ENCODE data around the gene IFNA5. TPM values are rescaled to one million over a fixed set of nuclear protein-coding genes. Genes with fewer than 3 reads are reported as not detected.

The IFNA5 gene
- total RNA-seq, 1 donor from 2014 or later = not detected

- Histone ChIP-seq H3K4me2 (ENCODE audit: low read length) (no peak overlapping the region), H3K9me3 (ENCODE audit: insufficient read depth, low read depth, low read length) (no peaks in the 10 kb centered on the region), H3K36me3 (ENCODE audit: insufficient read depth, low read length) (no peaks in the 10 kb centered on the region), H3K27me3 (ENCODE audit: insufficient read depth, low read length) (peaks cover 18% of the 10 kb centered on the region), H3K4me3 (ENCODE audit: insufficient read depth, low read depth, low read length) (no peak overlapping the region), H3K9ac (ENCODE audit: low read length) (no peak overlapping the region), H4K20me1 (ENCODE audit: insufficient read depth, low read length) (no peaks in the 10 kb centered on the region), H3K27ac (ENCODE audit: low read depth, low read length) (no peak overlapping the region), H3K79me2 (ENCODE audit: insufficient read depth, low read length) (no peaks in the 10 kb centered on the region), H2AFZ (ENCODE audit: low read depth, low read length) (no peak overlapping the region), H3K4me1 (ENCODE audit: insufficient read depth, low read length) (no peaks in the 10 kb centered on the region)
- FAIRE-seq (no peak), DNase-seq (ENCODE audit: low read depth) (no peak)
- Mint-ChIP-seq H3K27ac (ENCODE audit: unreplicated experiment) (no peak overlapping the region), H3K9me3 (ENCODE audit: unreplicated experiment) (peaks cover 7% of the 10 kb centered on the region), H3K27me3 (ENCODE audit: low read depth, unreplicated experiment) (peaks cover 46% of the 10 kb centered on the region), H3K4me1 (ENCODE audit: low read depth, unreplicated experiment) (no peaks in the 10 kb centered on the region), H3K4me3 (ENCODE audit: unreplicated experiment) (no peak overlapping the region), H3K36me3 (ENCODE audit: low read depth, unreplicated experiment) (no peaks in the 10 kb centered on the region)
- TF ChIP-seq, protein P1, sequence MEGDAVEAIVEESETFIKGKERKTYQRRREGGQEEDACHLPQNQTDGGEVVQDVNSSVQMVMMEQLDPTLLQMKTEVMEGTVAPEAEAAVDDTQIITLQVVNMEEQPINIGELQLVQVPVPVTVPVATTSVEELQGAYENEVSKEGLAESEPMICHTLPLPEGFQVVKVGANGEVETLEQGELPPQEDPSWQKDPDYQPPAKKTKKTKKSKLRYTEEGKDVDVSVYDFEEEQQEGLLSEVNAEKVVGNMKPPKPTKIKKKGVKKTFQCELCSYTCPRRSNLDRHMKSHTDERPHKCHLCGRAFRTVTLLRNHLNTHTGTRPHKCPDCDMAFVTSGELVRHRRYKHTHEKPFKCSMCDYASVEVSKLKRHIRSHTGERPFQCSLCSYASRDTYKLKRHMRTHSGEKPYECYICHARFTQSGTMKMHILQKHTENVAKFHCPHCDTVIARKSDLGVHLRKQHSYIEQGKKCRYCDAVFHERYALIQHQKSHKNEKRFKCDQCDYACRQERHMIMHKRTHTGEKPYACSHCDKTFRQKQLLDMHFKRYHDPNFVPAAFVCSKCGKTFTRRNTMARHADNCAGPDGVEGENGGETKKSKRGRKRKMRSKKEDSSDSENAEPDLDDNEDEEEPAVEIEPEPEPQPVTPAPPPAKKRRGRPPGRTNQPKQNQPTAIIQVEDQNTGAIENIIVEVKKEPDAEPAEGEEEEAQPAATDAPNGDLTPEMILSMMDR (IDR thresholded peaks at IDR 0.05; ENCODE audit: insufficient read depth, low read depth, low read length) = no peak
- no peak for TF ChIP-seq EZH2 (IDR thresholded peaks at IDR 0.05; ENCODE audit: insufficient read depth, low read length)
These were observed 38.2 kb downstream of the IFNA5 start for GRCh38 chr9:21266733-21267484.

- Histone ChIP-seq H3K9ac (ENCODE audit: low read length) (no peak overlapping the region), H3K79me2 (ENCODE audit: insufficient read depth, low read length) (no peaks in the 10 kb centered on the region), H3K36me3 (ENCODE audit: insufficient read depth, low read length) (no peaks in the 10 kb centered on the region), H3K4me3 (ENCODE audit: insufficient read depth, low read depth, low read length) (no peak overlapping the region), H3K9me3 (ENCODE audit: insufficient read depth, low read depth, low read length) (no peaks in the 10 kb centered on the region), H3K27ac (ENCODE audit: low read depth, low read length) (no peak overlapping the region), H3K4me1 (ENCODE audit: insufficient read depth, low read length) (no peaks in the 10 kb centered on the region), H3K27me3 (ENCODE audit: insufficient read depth, low read length) (peaks cover 18% of the 10 kb centered on the region), H4K20me1 (ENCODE audit: insufficient read depth, low read length) (no peaks in the 10 kb centered on the region), H2AFZ (ENCODE audit: low read depth, low read length) (no peak overlapping the region), H3K4me2 (ENCODE audit: low read length) (no peak overlapping the region)
- Mint-ChIP-seq H3K9me3 (ENCODE audit: unreplicated experiment) (peaks cover 2% of the 10 kb centered on the region), H3K4me3 (ENCODE audit: unreplicated experiment) (no peak overlapping the region), H3K4me1 (ENCODE audit: low read depth, unreplicated experiment) (no peaks in the 10 kb centered on the region), H3K27me3 (ENCODE audit: low read depth, unreplicated experiment) (peaks cover 42% of the 10 kb centered on the region), H3K27ac (ENCODE audit: unreplicated experiment) (no peak overlapping the region), H3K36me3 (ENCODE audit: low read depth, unreplicated experiment) (no peaks in the 10 kb centered on the region)
- DNase-seq (ENCODE audit: low read depth) = no peak
- TF ChIP-seq, protein P1 (IDR thresholded peaks at IDR 0.05; ENCODE audit: insufficient read depth, low read depth, low read length) = no peak
- TF ChIP-seq EZH2 (IDR thresholded peaks at IDR 0.05; ENCODE audit: insufficient read depth, low read length) = no peak
- no peak for FAIRE-seq
These were observed 39.5 kb downstream of the IFNA5 start for GRCh38 chr9:21265421-21266189.

Data from astrocyte (in vitro differentiated cells and primary cell).